HG02678 (cell line): Measurements from ENCODE around the gene NUDT16L1.
"Not testable (repeated sequence)": the region's sequence is repeated elsewhere in the genome, so short reads cannot be mapped to it uniquely, and the experiment has no call there.

ENCODE experiments used
- ATAC-seq: cut with Tn5 transposase; IDR thresholded peaks from one replicate; pipeline ENCODE4 v1.9.1; 2021; ENCODE audit warnings: mild to moderate bottlenecking, moderate library complexity; ENCODE audit not compliant: unreplicated experiment

Gene NUDT16L1

DNA sequence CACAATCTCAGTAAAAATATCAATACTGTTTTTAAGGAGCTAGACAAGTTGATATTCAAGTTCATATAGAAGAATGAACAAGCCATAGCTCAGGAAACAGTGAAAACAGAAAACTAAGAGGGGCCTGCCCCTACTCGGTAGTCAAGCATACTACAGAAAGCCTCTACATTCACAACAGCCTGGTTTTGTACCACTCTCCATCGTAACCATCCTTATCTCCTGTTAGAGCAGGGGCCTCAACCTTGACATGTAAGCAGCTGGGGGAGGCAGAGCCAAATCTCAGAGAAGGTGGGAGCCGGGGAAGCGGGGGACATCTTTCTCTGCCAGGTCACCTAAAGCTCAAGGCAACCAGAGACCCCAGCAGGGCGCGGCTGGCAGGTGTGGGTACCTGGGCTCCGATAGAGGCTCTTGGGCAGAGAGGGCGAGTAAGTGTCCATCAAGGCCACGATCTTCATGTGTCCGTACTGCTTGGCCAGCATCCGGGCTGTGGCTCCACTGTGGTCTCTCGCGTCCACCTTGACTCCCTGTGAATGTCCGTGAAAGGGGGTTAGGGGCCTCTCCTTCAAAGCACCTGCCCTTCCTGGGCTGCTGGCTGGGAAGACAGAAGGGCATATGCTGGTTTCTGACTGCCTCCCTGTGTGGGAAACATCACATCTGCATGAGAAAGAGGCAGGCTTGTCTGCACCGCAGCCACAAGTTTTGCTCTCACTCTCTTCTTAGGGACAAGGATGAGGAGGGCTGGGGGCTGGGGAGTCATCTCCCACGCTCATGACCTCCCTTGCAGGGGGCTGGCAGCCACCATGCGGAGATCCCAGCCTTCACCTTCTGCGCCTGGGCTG is 20.5 kb downstream of the NUDT16L1 start:
- ATAC-seq = no peak

GRCh38 chr16:4714996-4715395 is 21.6 kb downstream of the NUDT16L1 start:
- no peak for ATAC-seq

DNA sequence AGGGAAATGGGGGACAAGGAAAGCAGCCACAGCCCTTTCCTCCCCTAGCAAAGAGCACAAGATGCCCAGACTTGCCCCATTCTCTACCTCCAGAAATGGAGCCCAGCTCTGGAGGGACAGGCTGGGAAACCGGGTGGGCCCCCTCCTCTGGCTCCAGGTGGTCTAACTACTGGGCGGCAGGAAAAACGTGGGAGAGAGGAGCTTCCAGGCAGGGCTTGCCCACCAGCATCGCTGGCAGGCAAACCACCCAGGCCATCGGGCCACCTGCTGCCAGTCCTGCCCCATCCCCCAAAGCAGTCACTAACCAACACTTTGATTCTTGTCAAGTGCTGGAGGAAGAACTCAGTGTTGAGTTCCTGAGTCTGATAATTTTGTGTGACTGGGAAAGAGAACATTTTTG is 25.1 kb downstream of the NUDT16L1 start:
- no peak for ATAC-seq

DNA sequence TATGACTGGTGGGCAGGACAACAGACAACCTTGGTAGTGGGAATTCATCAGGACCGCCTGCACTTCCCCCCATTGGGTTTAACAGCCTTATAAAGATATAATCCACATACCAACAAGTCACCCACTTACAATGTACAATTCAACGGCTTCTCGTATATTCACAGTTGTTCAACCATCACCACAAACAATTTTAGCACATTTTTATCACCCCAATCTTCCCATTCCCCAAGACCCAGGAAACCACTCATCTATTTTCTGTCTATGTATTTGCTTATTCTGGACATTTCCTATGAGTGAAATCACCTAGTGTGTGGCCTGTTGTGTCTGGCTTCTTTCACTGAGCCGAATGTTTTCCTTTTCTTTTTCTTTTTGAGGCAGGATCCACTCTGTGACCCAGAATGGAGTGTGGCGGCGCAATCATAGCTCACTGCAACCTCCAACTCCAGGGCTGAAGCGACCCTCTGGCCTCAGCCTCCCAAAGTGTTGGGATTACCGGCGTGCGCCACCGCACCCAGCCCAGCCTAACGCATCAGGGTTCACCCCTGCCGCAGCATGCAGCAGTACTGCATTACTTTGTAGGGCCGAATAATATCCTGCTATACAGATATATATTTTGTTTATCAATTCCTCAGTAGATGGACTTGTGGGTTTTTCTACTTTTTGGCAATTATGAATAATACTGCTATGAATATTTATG is 29.9 kb downstream of the NUDT16L1 start:
- ATAC-seq = no peak

DNA sequence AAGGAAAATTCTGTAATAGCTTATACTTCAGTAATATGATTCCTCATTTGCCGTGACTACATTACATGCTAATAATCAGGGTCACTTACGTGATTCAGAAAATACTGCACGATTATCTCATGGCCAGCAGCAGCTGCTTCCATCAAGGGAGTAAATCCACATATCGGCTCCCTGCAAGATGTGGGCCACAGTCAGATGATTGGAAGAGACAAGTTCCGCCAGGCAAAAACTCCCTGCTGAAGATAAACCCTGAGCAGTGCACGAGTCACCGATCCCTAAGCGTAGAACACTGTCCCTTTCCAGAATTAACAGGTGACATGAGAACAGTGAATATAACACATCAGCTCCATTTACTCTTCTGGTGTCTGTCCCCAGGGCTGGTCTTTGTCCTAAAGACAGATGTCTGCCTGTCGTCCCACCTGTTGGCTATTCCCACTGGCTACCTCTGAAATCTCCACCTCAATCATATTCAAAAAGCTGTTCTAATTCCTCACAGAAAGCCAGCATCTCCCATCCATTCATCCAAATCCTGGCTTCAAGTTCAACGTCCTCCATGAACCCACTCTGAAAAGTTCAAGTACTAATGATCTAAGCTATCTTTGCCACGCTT is 31.4 kb downstream of the NUDT16L1 start:
- ATAC-seq = no peak

DNA sequence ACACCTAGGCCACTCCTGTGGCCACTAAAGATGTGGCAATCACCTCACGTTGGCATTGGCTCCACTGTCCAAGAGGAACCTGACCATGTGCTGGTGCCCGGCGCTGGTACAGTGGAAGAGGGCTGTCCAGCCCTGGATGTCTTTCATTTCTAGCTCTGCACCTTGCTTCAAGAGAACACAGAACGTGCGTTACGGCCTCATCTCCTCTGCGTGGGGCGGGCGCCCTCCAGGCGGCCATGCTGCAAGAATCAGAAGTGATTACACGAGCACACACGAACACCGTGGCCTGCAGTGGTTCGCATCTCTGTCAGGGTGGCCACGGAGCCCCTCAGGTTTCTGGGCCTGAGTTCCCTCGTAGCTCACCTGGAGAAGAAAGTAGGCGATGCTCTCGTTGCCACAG is 33.3 kb downstream of the NUDT16L1 start:
- ATAC-seq = no peak

- ATAC-seq = no peak
Observed at GRCh38 chr16:4728676-4729075, 35.3 kb downstream of the NUDT16L1 start.

GRCh38 chr16:4729876-4730275 is 36.5 kb downstream of the NUDT16L1 start:
- ATAC-seq = no peak

GRCh38 chr16:4733211-4733742 is 39.9 kb downstream of the NUDT16L1 start:
- ATAC-seq = no peak

DNA sequence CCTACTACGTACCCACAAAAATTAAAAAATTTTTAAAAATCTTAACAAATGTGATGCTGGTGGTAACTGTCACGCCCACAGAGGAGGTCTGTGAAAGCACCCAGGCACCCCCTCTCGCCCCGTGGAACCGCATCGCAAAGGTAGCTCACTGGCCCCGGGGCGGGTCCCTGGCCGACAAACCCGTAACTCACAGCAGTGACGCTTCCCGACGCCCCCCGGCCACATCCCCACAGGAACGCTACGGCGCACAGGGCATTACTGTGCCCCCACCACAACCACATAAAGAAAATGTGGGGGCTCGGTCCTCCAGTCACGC is 40.3 kb downstream of the NUDT16L1 start:
- ATAC-seq = no peak

DNA sequence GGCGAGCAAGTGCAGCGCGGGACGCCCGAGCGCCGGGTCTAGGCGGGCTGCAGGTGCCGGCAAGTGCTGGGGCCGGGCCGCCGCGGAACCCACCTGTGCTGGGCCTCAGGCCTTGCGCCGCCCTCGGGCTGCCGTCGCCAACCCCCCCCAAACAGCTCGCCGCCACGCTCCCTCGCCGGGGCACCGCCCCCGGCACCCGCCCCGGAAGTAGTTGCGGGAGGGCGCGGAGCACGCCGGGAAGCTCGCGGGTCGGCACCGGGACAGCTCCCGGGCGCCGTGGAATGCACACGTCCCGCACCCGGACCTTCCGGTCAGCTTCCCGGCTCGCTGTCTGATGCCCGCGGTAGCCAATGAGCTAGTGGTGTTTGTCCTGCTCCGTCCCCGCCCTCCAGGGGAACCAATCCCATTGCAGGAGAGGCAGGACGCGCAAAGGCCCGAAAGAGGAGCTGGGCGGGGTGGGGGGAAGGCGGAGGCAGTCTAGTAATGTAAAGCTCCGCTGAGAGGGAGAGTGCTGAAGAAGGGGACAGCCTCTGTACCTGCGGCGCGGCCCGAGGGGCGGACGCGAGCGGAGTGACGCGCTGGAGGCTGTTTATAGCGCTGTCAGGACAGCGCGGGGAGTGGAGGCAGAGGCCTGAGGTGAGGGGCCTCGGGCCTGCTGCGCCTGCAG is 40.8 kb downstream of the NUDT16L1 start, which contains the start of the genes ANKS3 and DNAAF8:
TSS of gene ANKS3 (minus strand) at position 209 of the 667 bp plus-strand sequence. CDS start 4,122 bp downstream, outside the sequence.
TSS of gene DNAAF8 (plus strand) at position 475 of the 667 bp plus-strand sequence. CDS start 1,978 bp downstream, outside the sequence.
- peak; percentile 78 for ATAC-seq

GRCh38 chr16:4734730-4735535 is 41.6 kb downstream of the NUDT16L1 start:
- peak; percentile 64 for ATAC-seq

- ATAC-seq = no peak
Observed at GRCh38 chr16:4736546-4736945, 43.2 kb downstream of the NUDT16L1 start.

GRCh38 chr16:4737545-4737944 is 44.2 kb downstream of the NUDT16L1 start:
- no peak for ATAC-seq

DNA sequence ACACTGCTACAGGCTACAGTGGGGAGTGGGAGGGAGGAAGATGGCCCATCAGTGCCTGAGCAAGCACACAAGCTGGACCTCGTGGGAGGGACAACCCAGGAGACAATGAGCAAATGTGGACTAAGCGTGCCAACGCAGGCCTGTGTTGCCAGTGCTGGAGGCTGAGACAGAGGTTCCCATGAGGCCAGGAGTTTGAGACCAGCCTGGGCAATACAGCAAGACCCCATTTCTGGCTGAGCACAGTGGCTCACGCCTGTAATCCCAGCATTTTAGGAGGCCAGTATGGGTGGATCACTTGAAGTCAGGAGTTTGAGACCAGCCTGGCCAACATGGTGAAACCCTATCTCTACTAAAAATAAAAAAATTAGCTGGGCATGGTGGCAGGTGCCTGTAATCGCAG is 45.0 kb downstream of the NUDT16L1 start:
- not testable (repeated sequence) for ATAC-seq

GRCh38 chr16:4743226-4743878 is 50.0 kb downstream of the NUDT16L1 start:
- no peak for ATAC-seq

GRCh38 chr16:4744555-4745273 is 51.4 kb downstream of the NUDT16L1 start:
- ATAC-seq = no peak

DNA sequence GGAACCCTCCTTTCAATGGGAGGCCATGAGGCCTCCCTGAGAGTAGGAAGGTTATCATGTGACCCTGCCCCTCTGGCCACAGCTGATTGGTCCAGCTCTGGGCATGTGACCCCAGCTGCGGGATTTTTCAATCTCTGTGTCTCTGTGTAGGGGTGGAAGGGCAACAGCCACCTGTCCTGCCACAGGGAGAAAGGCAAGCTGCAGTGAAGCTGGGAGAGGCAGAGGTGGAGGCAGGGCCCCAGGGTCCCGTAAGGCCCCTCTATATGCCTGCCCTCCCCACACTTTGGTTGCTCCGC is 51.9 kb downstream of the NUDT16L1 start:
- ATAC-seq = no peak
